Activated naive CD8-positive, alpha-beta T cell treated with anti-CD3 and anti-CD28 coated beads, Interleukin-2, amount 10 ng/mL, durations not matched to agents 7 days and 5 days (primary cell): ENCODE data around the gene CHSY1. TPM values are rescaled to one million over a fixed set of nuclear protein-coding genes. Genes with fewer than 3 reads are reported as not detected.
A peak's percentile ranks its signal among the peaks of the same experiment; 100 is the strongest.
"Not testable (repeated sequence)": the region's sequence is repeated elsewhere in the genome, so short reads cannot be mapped to it uniquely, and the experiment has no call there.

Source experiments
- ATAC-seq: fragments of 150-1000 bp; cut with Tn5 transposase; one replicate; pipeline ENCODE4 v1.10.0; 2021; ENCODE audit warnings: low read depth, moderate library complexity
- POLR2A ChIA-PET: fragments of 350-600 bp; sonication (Branson Sonifier 250); formaldehyde crosslinking; loops from one replicate; lab custom pipeline; 2021; ENCODE audit warnings: antibody characterized with exemption; lab: Charles Lee
- DNase-seq: peaks from one replicate; pipeline ENCODE4 v3.0.0; 2021
- H3K27ac Mint-ChIP-seq: one replicate; pipeline ENCODE4 v1.8.0; 2022; ENCODE audit warnings: mild to moderate bottlenecking, mixed read lengths
- H3K27me3 Mint-ChIP-seq: one replicate; pipeline ENCODE4 v1.8.0; 2022; ENCODE audit warnings: mild to moderate bottlenecking, moderate library complexity, mixed read lengths
- H3K36me3 Mint-ChIP-seq: one replicate; pipeline ENCODE4 v1.8.0; 2021; ENCODE audit warnings: mild to moderate bottlenecking, mixed read lengths
- H3K4me1 Mint-ChIP-seq: one replicate; pipeline ENCODE4 v1.8.0; 2021; ENCODE audit warnings: mixed read lengths
- H3K4me3 Mint-ChIP-seq: one replicate; pipeline ENCODE4 v1.8.0; 2022; ENCODE audit warnings: mild to moderate bottlenecking, moderate library complexity, mixed read lengths
- H3K9me3 Mint-ChIP-seq: one replicate; pipeline ENCODE4 v1.8.0; 2021; ENCODE audit warnings: mixed read lengths
- total RNA-seq, 2 experiments: library from RNA; stranded (reverse); gene quantifications; one replicate each; pipeline ENCODE4 v1.2.3, GENCODE V29; 2021

The CHSY1 gene
- total RNA-seq, 2 experiments from 2014 or later, result 37.0 to 37.8 TPM

DNA sequence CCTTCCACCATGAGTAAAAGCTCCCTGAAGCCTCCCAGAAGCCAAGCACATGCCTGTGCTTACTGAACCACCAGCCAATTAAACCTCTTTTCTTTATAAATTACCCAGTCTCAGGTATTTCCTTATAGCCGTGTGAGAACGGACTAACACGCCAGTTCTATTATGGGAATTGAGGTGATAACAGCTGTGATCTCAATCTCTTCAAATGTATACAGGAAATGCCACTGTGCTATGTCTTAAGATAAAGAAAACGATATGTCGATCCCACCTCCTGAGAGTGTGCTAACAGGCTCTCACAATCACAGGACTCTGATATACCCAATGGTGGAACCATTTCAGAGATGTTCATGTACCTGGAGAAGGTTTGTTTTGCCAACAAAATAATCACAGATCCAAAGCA lies 26.2 kb downstream of the CHSY1 start:
- no peak overlapping the region for H3K4me3 Mint-ChIP-seq
- POLR2A ChIA-PET, result no interaction called here
- peaks cover 42% of the 10 kb centered on the region for H3K4me1 Mint-ChIP-seq
- H3K27me3 Mint-ChIP-seq, result no peaks in the 10 kb centered on the region
- peaks cover 56% of the 10 kb centered on the region for H3K36me3 Mint-ChIP-seq
- no peak for ATAC-seq
- no peak overlapping the region for H3K27ac Mint-ChIP-seq
- no peak for DNase-seq
- peaks cover 9% of the 10 kb centered on the region for H3K9me3 Mint-ChIP-seq

DNA sequence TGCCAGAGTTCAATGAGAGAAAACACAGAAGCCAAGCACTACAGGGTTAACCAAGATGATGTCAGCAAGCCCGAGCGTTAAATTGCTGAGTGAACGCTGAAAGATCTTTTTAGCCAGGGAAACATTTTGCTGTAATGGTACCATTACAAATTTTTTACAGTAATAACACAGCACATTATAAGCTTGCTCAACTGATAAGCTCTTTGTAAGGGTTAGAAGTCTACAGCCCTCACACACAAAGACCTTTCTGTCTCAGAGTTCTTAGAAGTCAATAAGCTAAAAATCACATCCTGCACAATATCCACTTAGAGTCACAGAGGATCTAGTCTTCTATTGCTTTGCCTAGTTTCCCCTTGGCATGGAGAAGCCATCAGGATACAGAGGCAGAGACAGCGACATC lies 29.9 kb downstream of the CHSY1 start:
- POLR2A ChIA-PET, result no interaction called here
- Mint-ChIP-seq H3K4me1 (peaks cover 47% of the 10 kb centered on the region), H3K27ac (peak overlapping the region; percentile 14), H3K36me3 (peaks cover 39% of the 10 kb centered on the region), H3K27me3 (no peaks in the 10 kb centered on the region), H3K9me3 (no peaks in the 10 kb centered on the region), H3K4me3 (no peak overlapping the region)
- DNase-seq (no peak), ATAC-seq (no peak)

- POLR2A ChIA-PET, result no interaction called here
- H3K36me3 Mint-ChIP-seq, result peaks cover 36% of the 10 kb centered on the region
- H3K27ac Mint-ChIP-seq, result no peak overlapping the region
These were observed 31.8 kb downstream of the CHSY1 start for GRCh38 chr15:101220060-101220459.

GRCh38 chr15:101219441-101219840 lies 32.4 kb downstream of the CHSY1 start:
- no peaks in the 10 kb centered on the region for H3K9me3 Mint-ChIP-seq
- no peak overlapping the region for H3K27ac Mint-ChIP-seq
- no peaks in the 10 kb centered on the region for H3K27me3 Mint-ChIP-seq
- ATAC-seq, result no peak
- DNase-seq, result no peak
- peaks cover 37% of the 10 kb centered on the region for H3K36me3 Mint-ChIP-seq
- POLR2A ChIA-PET, result interaction anchor here (0.7 kb wide), 1 partner anchor 96 kb away, joined by 6 read pairs; no protein-coding TSS in a partner anchor
- H3K4me3 Mint-ChIP-seq, result no peak overlapping the region
- peaks cover 47% of the 10 kb centered on the region for H3K4me1 Mint-ChIP-seq

More at GRCh38 chr15:101220060-101220459, 31.8 kb downstream of the CHSY1 start:
- DNase-seq, result no peak
- no peaks in the 10 kb centered on the region for H3K9me3 Mint-ChIP-seq
- no peak overlapping the region for H3K4me3 Mint-ChIP-seq
- H3K4me1 Mint-ChIP-seq, result peaks cover 48% of the 10 kb centered on the region
- no peak for ATAC-seq
- no peaks in the 10 kb centered on the region for H3K27me3 Mint-ChIP-seq

DNA sequence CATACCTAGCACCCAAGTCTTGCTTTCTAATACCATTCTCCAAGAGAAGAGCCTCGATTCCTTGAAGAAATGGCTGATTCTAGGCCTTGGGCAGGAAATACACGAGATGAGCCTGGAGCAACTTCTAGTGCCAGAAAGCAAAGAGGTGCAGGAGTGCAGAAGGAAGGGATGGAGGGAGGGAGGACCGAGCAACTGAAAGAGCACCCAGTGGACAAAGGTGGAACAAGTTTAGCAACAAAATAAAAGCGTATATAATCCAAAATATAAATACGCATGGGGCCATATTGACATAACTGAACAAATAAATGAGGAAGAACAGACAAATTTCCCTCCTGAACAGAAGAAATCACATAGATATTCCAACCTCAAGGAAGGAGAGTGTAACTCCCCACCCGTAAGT lies 34.4 kb downstream of the CHSY1 start:
- no peaks in the 10 kb centered on the region for H3K9me3 Mint-ChIP-seq
- DNase-seq (no peak), ATAC-seq (no peak)
- no peak overlapping the region for H3K4me3 Mint-ChIP-seq
- H3K27ac Mint-ChIP-seq, result no peak overlapping the region
- POLR2A ChIA-PET, result no interaction called here
- H3K36me3 Mint-ChIP-seq, result peaks cover 42% of the 10 kb centered on the region
- H3K27me3 Mint-ChIP-seq, result no peaks in the 10 kb centered on the region
- peaks cover 47% of the 10 kb centered on the region for H3K4me1 Mint-ChIP-seq

DNA sequence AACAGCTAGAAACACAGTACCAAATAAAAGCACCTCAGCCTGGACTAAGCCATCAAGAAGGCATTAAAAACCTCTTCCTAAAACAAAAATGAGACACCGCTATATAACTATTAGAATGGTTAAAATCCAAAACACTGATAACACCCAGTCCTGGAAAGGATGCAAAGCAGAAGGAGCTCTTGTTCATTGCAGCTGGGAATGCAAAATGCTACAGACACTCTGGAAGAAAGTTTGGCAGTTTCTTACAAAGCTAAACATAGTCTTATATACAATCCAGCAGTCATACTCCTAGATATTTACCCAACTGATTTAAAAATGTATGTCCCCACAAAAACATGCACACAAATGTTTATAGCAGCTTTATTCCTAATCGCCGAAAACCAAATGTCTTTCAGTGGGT lies 35.7 kb downstream of the CHSY1 start:
- POLR2A ChIA-PET, result no interaction called here
- no peaks in the 10 kb centered on the region for H3K9me3 Mint-ChIP-seq
- DNase-seq, result no peak
- H3K4me1 Mint-ChIP-seq, result peaks cover 48% of the 10 kb centered on the region
- H3K27me3 Mint-ChIP-seq, result no peaks in the 10 kb centered on the region
- H3K27ac Mint-ChIP-seq, result no peak overlapping the region
- H3K4me3 Mint-ChIP-seq, result no peak overlapping the region
- H3K36me3 Mint-ChIP-seq, result peaks cover 39% of the 10 kb centered on the region
- no peak for ATAC-seq

DNA sequence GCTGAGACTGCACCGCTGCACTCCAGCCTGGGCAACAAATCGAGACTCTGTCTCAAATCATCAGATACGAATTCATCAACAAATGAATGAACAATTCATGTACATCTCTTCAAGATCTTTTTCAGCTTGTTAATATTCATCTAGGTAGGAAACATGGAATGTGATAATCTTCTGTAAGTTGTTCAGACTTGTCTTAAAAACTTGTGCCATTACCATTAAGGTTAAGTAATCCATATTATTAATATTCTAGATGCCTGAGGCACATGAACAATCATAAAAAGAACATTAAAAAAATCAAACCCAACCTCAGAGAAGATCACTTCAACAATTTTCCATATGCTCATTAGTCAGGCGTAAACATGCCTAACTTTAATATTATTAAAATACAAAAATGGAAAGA lies 36.2 kb downstream of the CHSY1 start:
- POLR2A ChIA-PET, result no interaction called here
- ATAC-seq (no peak), DNase-seq (no peak)
- Mint-ChIP-seq H3K27ac (no peak overlapping the region), H3K9me3 (no peaks in the 10 kb centered on the region), H3K4me3 (no peak overlapping the region), H3K36me3 (peaks cover 37% of the 10 kb centered on the region), H3K27me3 (no peaks in the 10 kb centered on the region), H3K4me1 (peaks cover 46% of the 10 kb centered on the region)

DNA sequence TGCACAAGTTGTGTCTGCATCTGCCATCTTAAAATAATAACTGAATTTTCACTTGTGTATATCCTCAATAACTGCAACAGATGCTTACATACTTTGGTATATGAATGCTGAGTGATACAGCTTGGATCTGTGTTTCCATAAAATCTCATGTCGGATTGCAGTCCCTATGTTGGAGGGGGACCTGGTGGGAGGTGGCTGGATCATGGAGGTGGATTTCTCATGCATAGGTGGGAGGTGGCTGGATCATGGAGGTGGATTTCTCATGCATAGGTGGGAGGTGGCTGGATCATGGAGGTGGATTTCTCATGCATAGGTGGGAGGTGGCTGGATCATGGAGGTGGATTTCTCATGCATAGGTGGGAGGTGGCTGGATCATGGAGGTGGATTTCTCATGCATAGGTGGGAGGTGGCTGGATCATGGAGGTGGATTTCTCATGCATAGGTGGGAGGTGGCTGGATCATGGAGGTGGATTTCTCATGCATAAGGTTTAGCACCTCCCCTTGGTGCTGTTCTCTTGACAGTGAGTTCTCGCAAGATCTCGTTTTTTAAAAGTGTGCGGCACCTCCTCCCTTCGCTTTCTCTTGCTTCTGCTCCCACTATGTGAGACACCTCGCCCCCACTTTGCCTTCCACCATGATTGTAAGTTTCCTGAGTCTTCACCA lies 37.3 kb downstream of the CHSY1 start:
- H3K9me3 Mint-ChIP-seq, ATAC-seq, H3K27me3 Mint-ChIP-seq, POLR2A ChIA-PET, H3K4me3 Mint-ChIP-seq, DNase-seq: not testable (repeated sequence)
- H3K36me3 Mint-ChIP-seq, result peaks cover 29% of the 10 kb centered on the region
- peak overlapping the region; percentile 37 for H3K27ac Mint-ChIP-seq
- peaks cover 47% of the 10 kb centered on the region for H3K4me1 Mint-ChIP-seq

DNA sequence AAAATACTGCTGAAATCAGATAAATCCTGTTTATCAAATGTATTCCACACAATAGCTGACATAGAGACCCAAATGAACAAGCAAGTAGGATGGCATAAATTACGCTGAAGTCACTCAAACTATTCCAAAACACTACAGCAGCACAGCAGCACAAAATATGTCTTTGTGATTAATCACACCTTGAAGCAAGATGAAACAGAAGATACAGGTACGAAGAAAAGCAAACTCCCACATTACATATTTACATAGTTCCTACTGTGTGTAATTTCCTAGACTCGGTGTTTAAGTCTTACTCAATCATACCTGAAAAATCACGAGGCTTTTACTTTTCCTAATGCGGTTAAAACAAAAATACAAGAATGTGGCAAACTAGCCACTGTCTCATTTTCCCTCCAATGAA lies 38.3 kb downstream of the CHSY1 start:
- no peak for ATAC-seq
- POLR2A ChIA-PET, result no interaction called here
- Mint-ChIP-seq H3K27me3 (no peaks in the 10 kb centered on the region), H3K4me3 (no peak overlapping the region), H3K36me3 (peaks cover 32% of the 10 kb centered on the region), H3K27ac (no peak overlapping the region), H3K9me3 (no peaks in the 10 kb centered on the region), H3K4me1 (peaks cover 52% of the 10 kb centered on the region)
- DNase-seq, result no peak

GRCh38 chr15:101213147-101213546 lies 38.7 kb downstream of the CHSY1 start:
- H3K4me1 Mint-ChIP-seq, result peaks cover 51% of the 10 kb centered on the region
- no peaks in the 10 kb centered on the region for H3K27me3 Mint-ChIP-seq
- POLR2A ChIA-PET, result no interaction called here
- no peak for DNase-seq
- peaks cover 32% of the 10 kb centered on the region for H3K36me3 Mint-ChIP-seq
- H3K9me3 Mint-ChIP-seq, result no peaks in the 10 kb centered on the region
- no peak for ATAC-seq
- H3K27ac Mint-ChIP-seq, result no peak overlapping the region
- H3K4me3 Mint-ChIP-seq, result no peak overlapping the region

GRCh38 chr15:101211897-101212296 lies 40.0 kb downstream of the CHSY1 start:
- DNase-seq, result no peak
- H3K4me3 Mint-ChIP-seq, result no peak overlapping the region
- H3K4me1 Mint-ChIP-seq, result peaks cover 48% of the 10 kb centered on the region
- POLR2A ChIA-PET, result no interaction called here
- H3K36me3 Mint-ChIP-seq, result peaks cover 29% of the 10 kb centered on the region
- no peaks in the 10 kb centered on the region for H3K27me3 Mint-ChIP-seq
- no peak for ATAC-seq
- no peak overlapping the region for H3K27ac Mint-ChIP-seq
- H3K9me3 Mint-ChIP-seq, result no peaks in the 10 kb centered on the region

DNA sequence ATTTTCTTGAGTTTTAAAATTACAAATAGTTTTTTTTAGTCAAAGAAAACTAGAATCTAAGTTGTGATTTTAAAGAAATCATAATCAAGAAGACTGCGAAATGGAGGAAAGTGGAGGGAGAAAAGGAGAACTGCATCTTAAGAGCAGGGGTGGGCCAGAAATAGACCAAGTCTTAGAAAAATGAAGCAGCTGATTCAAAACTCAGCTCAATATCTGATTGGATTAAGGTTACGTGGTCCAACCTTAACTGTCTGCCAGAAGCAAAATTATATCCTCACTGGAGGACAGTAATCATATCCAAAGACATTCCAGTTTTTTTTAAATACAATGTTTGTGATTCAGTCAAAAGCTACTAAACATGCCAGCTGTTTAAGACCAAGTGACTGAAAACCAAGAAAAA lies 41.4 kb downstream of the CHSY1 start:
- ATAC-seq (no peak), DNase-seq (no peak)
- Mint-ChIP-seq H3K27ac (no peak overlapping the region), H3K36me3 (peaks cover 24% of the 10 kb centered on the region), H3K27me3 (no peaks in the 10 kb centered on the region), H3K4me1 (peaks cover 50% of the 10 kb centered on the region), H3K9me3 (no peaks in the 10 kb centered on the region), H3K4me3 (no peak overlapping the region)
- POLR2A ChIA-PET, result no interaction called here

DNA sequence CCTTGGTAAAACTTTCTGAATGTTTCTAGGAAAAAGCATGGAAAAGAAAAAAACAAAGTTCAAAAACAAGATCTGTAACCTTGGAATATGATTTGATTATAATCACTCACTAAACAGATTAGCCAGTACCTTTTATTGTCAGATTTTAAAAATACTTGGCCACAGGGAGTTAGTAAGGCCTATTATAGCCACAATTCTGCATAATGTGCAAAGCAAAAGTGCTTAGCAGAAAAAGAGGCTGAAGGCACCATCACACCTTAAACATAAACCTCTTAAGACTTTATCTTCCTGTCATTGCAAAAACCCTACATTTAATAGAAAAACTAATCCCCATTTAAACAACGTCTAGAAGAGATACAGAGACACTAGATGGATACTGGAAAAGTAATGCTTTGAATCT lies 41.8 kb downstream of the CHSY1 start:
- DNase-seq (no peak), ATAC-seq (no peak)
- no peaks in the 10 kb centered on the region for H3K27me3 Mint-ChIP-seq
- H3K4me3 Mint-ChIP-seq, result no peak overlapping the region
- POLR2A ChIA-PET, result no interaction called here
- H3K27ac Mint-ChIP-seq, result no peak overlapping the region
- H3K36me3 Mint-ChIP-seq, result peaks cover 24% of the 10 kb centered on the region
- H3K4me1 Mint-ChIP-seq, result peaks cover 55% of the 10 kb centered on the region
- H3K9me3 Mint-ChIP-seq, result no peaks in the 10 kb centered on the region

DNA sequence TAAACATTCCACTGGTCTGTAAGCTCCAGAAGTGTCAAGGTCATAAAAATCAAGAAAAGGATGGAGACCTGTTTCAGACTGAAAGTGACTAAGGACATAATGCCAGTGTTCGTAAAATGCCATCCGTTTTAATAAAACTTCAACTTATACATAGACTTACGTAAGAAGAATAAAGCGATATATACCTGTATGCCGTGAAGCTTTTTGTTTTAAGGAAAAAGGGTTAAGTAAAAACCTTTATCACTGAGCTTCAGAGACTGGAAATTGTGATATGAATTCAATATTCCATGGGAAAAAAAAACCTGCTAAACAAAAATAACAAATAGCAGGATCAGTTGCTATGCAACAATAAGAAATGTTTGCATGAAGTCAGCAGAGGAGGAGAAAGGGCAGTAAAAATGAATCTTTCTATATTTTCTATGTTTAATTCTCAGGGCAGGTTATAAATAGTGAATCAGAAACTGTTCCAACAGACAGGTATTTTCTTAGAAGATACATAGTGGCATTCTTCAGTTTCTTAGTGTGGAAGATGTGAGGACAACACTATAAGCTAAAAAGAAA lies 42.5 kb downstream of the CHSY1 start:
- peaks cover 57% of the 10 kb centered on the region for H3K4me1 Mint-ChIP-seq
- H3K36me3 Mint-ChIP-seq, result peaks cover 21% of the 10 kb centered on the region
- H3K9me3 Mint-ChIP-seq, result no peaks in the 10 kb centered on the region
- H3K4me3 Mint-ChIP-seq, result no peak overlapping the region
- H3K27me3 Mint-ChIP-seq, result no peaks in the 10 kb centered on the region
- ATAC-seq, result no peak
- no peak overlapping the region for H3K27ac Mint-ChIP-seq
- POLR2A ChIA-PET, result interaction anchor here (1.5 kb wide), 1 partner anchor 14 kb away, joined by 3 read pairs; no protein-coding TSS in a partner anchor
- DNase-seq, result no peak
